OCI-LY7 (cell line): Measurements from ENCODE around the gene SCN5A. TPM values are rescaled to one million over a fixed set of nuclear protein-coding genes. Genes with fewer than 3 reads are reported as not detected.

ENCODE experiments used
- BruUV-seq: library from RNA; stranded (reverse); fragments of 400-500 nt; replicated peaks from 2 replicates; lab custom pipeline; 2021; lab: Mats Ljungman, UMichigan
- CTCF ChIA-PET: fragments of 300-600 bp; sonication (Branson Sonifier 250); formaldehyde crosslinking; loops from one replicate; lab custom pipeline; 2022; ENCODE audit warnings: antibody characterized with exemption; ENCODE audit not compliant: unreplicated experiment; lab: Charles Lee
- POLR2A ChIA-PET: fragments of 300-600 bp; sonication (Branson Sonifier 250); formaldehyde crosslinking; loops from one replicate; lab custom pipeline; 2022; ENCODE audit warnings: antibody characterized with exemption; lab: Charles Lee
- DNase-seq: peaks from one replicate; pipeline ENCODE4 v3.0.0-alpha.2; 2015; ENCODE audit warnings: low spot score
- H2AFZ ChIP-seq: fragments of 200-600 bp; sonication (generic), shearing (Covaris generic); 2 replicates; pipeline ENCODE4 v1.6.1; 2014; ENCODE audit warnings: mild to moderate bottlenecking, antibody characterized with exemption, low read length, moderate library complexity
- H3K27ac ChIP-seq: fragments of 200-600 bp; sonication (generic); 2 replicates; pipeline ENCODE4 v1.5.1; 2014; ENCODE audit warnings: mixed run types, low read depth, mild to moderate bottlenecking, moderate library complexity, low read length, inconsistent platforms; ENCODE audit not compliant: poor library complexity, severe bottlenecking
- H3K36me3 ChIP-seq: fragments of 200-600 bp; sonication (generic); 2 replicates; pipeline ENCODE4 v1.6.1; 2014; ENCODE audit warnings: mild to moderate bottlenecking, antibody characterized with exemption, low read length, moderate library complexity, mixed read lengths; ENCODE audit not compliant: insufficient read depth
- H3K4me1 ChIP-seq: fragments of 200-600 bp; sonication (generic); 2 replicates; pipeline ENCODE4 v1.5.1; 2014; ENCODE audit warnings: mild to moderate bottlenecking, low read length; ENCODE audit not compliant: insufficient read depth, poor library complexity, severe bottlenecking
- H3K4me2 ChIP-seq: fragments of 200-600 bp; sonication (generic); 2 replicates; pipeline ENCODE4 v1.6.1; 2014; ENCODE audit warnings: mild to moderate bottlenecking, low read length
- H3K4me3 ChIP-seq: fragments of 200-600 bp; sonication (generic); 2 replicates; pipeline ENCODE4 v1.5.1; 2014; ENCODE audit warnings: mild to moderate bottlenecking, low read depth, low read length; ENCODE audit not compliant: poor library complexity, severe bottlenecking
- H3K79me2 ChIP-seq: fragments of 200-600 bp; sonication (generic); 2 replicates; pipeline ENCODE4 v1.6.1; 2016; ENCODE audit warnings: low read depth, mild to moderate bottlenecking, low read length, moderate library complexity, mixed read lengths; ENCODE audit not compliant: insufficient read depth
- H3K9me2 ChIP-seq: fragments of 200-600 bp; sonication (generic); 2 replicates; pipeline ENCODE4 v1.6.1; 2016; ENCODE audit warnings: mild to moderate bottlenecking, low read length, mixed read lengths; ENCODE audit not compliant: insufficient read depth
- H3K9me3 ChIP-seq: fragments of 200-600 bp; sonication (generic); 2 replicates; pipeline ENCODE4 v1.6.1; 2014; ENCODE audit warnings: mild to moderate bottlenecking, mixed run types, low read length, mixed read lengths
- H4K20me1 ChIP-seq: fragments of 200-600 bp; sonication (generic); 2 replicates; pipeline ENCODE4 v1.6.1; 2014; ENCODE audit warnings: mild to moderate bottlenecking, antibody characterized with exemption, low read length, moderate library complexity, mixed read lengths; ENCODE audit not compliant: insufficient read depth
- CTCF ChIP-seq: fragments of 200-600 bp; sonication (generic); conservative IDR thresholded peaks from 2 replicates; pipeline ENCODE4 v1.5.1; 2014; ENCODE audit warnings: mild to moderate bottlenecking, antibody characterized with exemption, low read length, moderate library complexity, mixed read lengths
- EZH2phosphoT487 ChIP-seq: fragments of 200-600 bp; sonication (generic); IDR thresholded peaks from 2 replicates; pipeline ENCODE4 v1.6.1; 2018; ENCODE audit warnings: low read depth, borderline replicate concordance, mild to moderate bottlenecking, mixed run types, antibody characterized with exemption, low read length, moderate library complexity, mixed read lengths
- intact Hi-C: fragments of 100-400 bp; cut with micrococcal nuclease; formaldehyde crosslinking; loops from one replicate; pipeline ENCODE4 v1.10.0; 2022; ENCODE audit not compliant: unreplicated experiment
- total RNA-seq, 2 experiments: library from RNA; depleted of rRNA in 1 of 2; stranded (reverse); fragments of >200 nt in 1 of 2; shearing (Covaris generic) in 1 of 2; gene quantifications; 2 replicates each; pipeline ENCODE4 v1.2.3, GENCODE V29; 2014 to 2022

Gene SCN5A
- total RNA-seq, 2 experiments from 2014 or later: not detected

GRCh38 chr3:38689346-38689745 is 39.9 kb upstream of the SCN5A start:
- Histone ChIP-seq H3K4me1 (no peaks in the 10 kb centered on the region), H3K4me2 (no peak overlapping the region), H3K9me2 (no peaks in the 10 kb centered on the region), H4K20me1 (no peaks in the 10 kb centered on the region), H3K79me2 (no peaks in the 10 kb centered on the region), H3K36me3 (no peaks in the 10 kb centered on the region), H3K27ac (no peak overlapping the region), H2AFZ (no peak overlapping the region), H3K4me3 (no peak overlapping the region), H3K9me3 (no peaks in the 10 kb centered on the region)
- BruUV-seq: no TSS peak
- no peak for DNase-seq
- CTCF ChIA-PET: no interaction called here
- no peak for TF ChIP-seq EZH2phosphoT487
- no peak for TF ChIP-seq CTCF
- POLR2A ChIA-PET: interaction anchor here (0.6 kb wide), 1 partner anchor 1799 kb away, joined by 3 read pairs; no protein-coding TSS in a partner anchor
- intact Hi-C loops: no loop called here

GRCh38 chr3:38687321-38687720 is 37.8 kb upstream of the SCN5A start:
- CTCF ChIA-PET: no interaction called here
- TF ChIP-seq CTCF: no peak
- TF ChIP-seq EZH2phosphoT487: no peak
- BruUV-seq: no TSS peak

GRCh38 chr3:38684546-38684945 is 35.1 kb upstream of the SCN5A start:
- Histone ChIP-seq H3K9me2 (no peaks in the 10 kb centered on the region), H3K9me3 (no peaks in the 10 kb centered on the region), H3K4me2 (no peak overlapping the region), H2AFZ (no peak overlapping the region), H4K20me1 (no peaks in the 10 kb centered on the region), H3K27ac (no peak overlapping the region), H3K36me3 (no peaks in the 10 kb centered on the region), H3K4me3 (no peak overlapping the region), H3K4me1 (no peaks in the 10 kb centered on the region), H3K79me2 (no peaks in the 10 kb centered on the region)
- POLR2A ChIA-PET: interaction anchor here (0.7 kb wide), 1 partner anchor 920 kb away, joined by 4 read pairs; no protein-coding TSS in a partner anchor
- no peak for DNase-seq
- BruUV-seq: no TSS peak
- intact Hi-C loops: no loop called here
- CTCF ChIA-PET: no interaction called here
- TF ChIP-seq EZH2phosphoT487 (no peak), CTCF (no peak)

More at GRCh38 chr3:38687321-38687720, 37.8 kb upstream of the SCN5A start:
- no peaks in the 10 kb centered on the region for H4K20me1 ChIP-seq
- H3K4me3 ChIP-seq: no peak overlapping the region
- DNase-seq: no peak
- H3K9me3 ChIP-seq: no peaks in the 10 kb centered on the region
- no peaks in the 10 kb centered on the region for H3K9me2 ChIP-seq
- intact Hi-C loops: no loop called here
- no peaks in the 10 kb centered on the region for H3K79me2 ChIP-seq
- H3K27ac ChIP-seq: no peak overlapping the region
- no peaks in the 10 kb centered on the region for H3K36me3 ChIP-seq
- no peaks in the 10 kb centered on the region for H3K4me1 ChIP-seq
- H3K4me2 ChIP-seq: no peak overlapping the region
- POLR2A ChIA-PET: no interaction called here
- H2AFZ ChIP-seq: no peak overlapping the region
